A549 (cell line): ENCODE results near the gene TGFBR3. TPM values are rescaled to one million over a fixed set of nuclear protein-coding genes. Genes with fewer than 3 reads are reported as not detected.

Experiments used
- ATAC-seq, 2 experiments: fragments of 200-7000 bp in 1 of 2; fragments of >200 bp in 1 of 2; cut with Nextera tagmentation in 1 of 2; cut with Tn5 transposase in 1 of 2; 3 replicates each; pipeline versions ENCODE4 v1.8.0 to v1.9.1; 2018 to 2020; ENCODE audit warnings: mild to moderate bottlenecking in 1 of 2, moderate library complexity in 1 of 2
- CTCF ChIA-PET: fragments of 300-600 bp; sonication (Branson Sonifier 250); formaldehyde crosslinking; extraction: SDS; loops from one replicate; lab custom pipeline; 2021; ENCODE audit warnings: antibody characterized with exemption, inconsistent platforms; lab: Yijun Ruan, JAX
- POLR2A ChIA-PET: fragments of 350-600 bp; formaldehyde crosslinking; extraction: SDS; loops from one replicate; lab custom pipeline; 2021; ENCODE audit warnings: antibody characterized with exemption, inconsistent platforms; lab: Yijun Ruan, JAX
- DNase-seq, 2 experiments: peaks; one replicate each; pipeline versions ENCODE4 v3.0.0 to v3.0.0-alpha.2; 2011 to 2016; ENCODE audit warnings: low read depth in 1 of 2, low spot score in 1 of 2
- FAIRE-seq: peaks from 2 replicates; lab custom pipeline; 2011; peaks lifted over from hg19 to GRCh38; lab: Jason Lieb, UNC
- H3K27ac ChIP-seq, 2 experiments: fragments of >200 bp; sonication (Bioruptor Twin); formaldehyde crosslinking; 3 replicates each; pipeline ENCODE4 v1.5.1; 2016 to 2017
- H3K4me1 ChIP-seq: fragments of >200 bp; sonication (Bioruptor Twin); formaldehyde crosslinking; 3 replicates; pipeline ENCODE4 v1.6.1; 2016
- H3K4me2 ChIP-seq: fragments of >200 bp; sonication (Bioruptor Twin); formaldehyde crosslinking; 3 replicates; pipeline ENCODE4 v1.6.1; 2016
- H3K4me3 ChIP-seq: fragments of >200 bp; sonication (Bioruptor Twin); formaldehyde crosslinking; 3 replicates; pipeline ENCODE4 v1.5.1; 2016
- H3K9me3 ChIP-seq: fragments of >200 bp; sonication (Bioruptor Twin); formaldehyde crosslinking; 3 replicates; pipeline ENCODE4 v1.6.1; 2016
- BHLHE40 ChIP-seq: IDR thresholded peaks from 2 replicates; pipeline ENCODE4 v1.6.1; 2012; ENCODE audit warnings: low read depth, low read length, inconsistent platforms
- CBX2 ChIP-seq: fragments of 200-600 bp; sonication (generic); IDR thresholded peaks from 2 replicates; pipeline ENCODE4 v1.6.1; 2016; ENCODE audit warnings: low read depth, mild to moderate bottlenecking, borderline replicate concordance
- CHD4 ChIP-seq: fragments of 200-600 bp; sonication (generic); IDR thresholded peaks from 2 replicates; pipeline ENCODE4 v1.6.1; 2016; ENCODE audit warnings: antibody characterized with exemption, mild to moderate bottlenecking, borderline replicate concordance
- CTCF ChIP-seq: fragments of >200 bp; sonication (Bioruptor Twin); formaldehyde crosslinking; IDR thresholded peaks from 3 replicates; pipeline ENCODE4 v1.5.1; 2016
- EHF ChIP-seq: fragments of 250-450 bp; sonication (Bioruptor Pico); IDR thresholded peaks from 2 replicates; pipeline ENCODE4 v1.5.0; 2020; ENCODE audit warnings: mild to moderate bottlenecking
- EP300 ChIP-seq, 2 experiments: fragments of >200 bp; sonication (Bioruptor Twin); formaldehyde crosslinking; IDR thresholded peaks; 2 replicates in 1 of 2; 3 replicates in 1 of 2; pipeline ENCODE4 v1.6.1; 2016 to 2017
- ESRRA ChIP-seq: fragments of 150-350 bp; IDR thresholded peaks from 2 replicates; pipeline ENCODE4 v1.6.1; 2014; ENCODE audit warnings: mild to moderate bottlenecking, low read length, borderline replicate concordance
- FOSL2 ChIP-seq, 2 experiments: fragments of 450-650 bp in 1 of 2; fragments of >200 bp in 1 of 2; sonication (Bioruptor Twin) in 1 of 2; formaldehyde crosslinking; IDR thresholded peaks; 2 replicates each; pipeline versions ENCODE4 v1.5.0 to v1.6.1; 2016 to 2020; ENCODE audit warnings: mild to moderate bottlenecking in 1 of 2, moderate library complexity in 1 of 2
- FOXS1 ChIP-seq: fragments of 250-450 bp; sonication (Bioruptor Pico); IDR thresholded peaks from 2 replicates; pipeline ENCODE4 v1.5.0; 2020; ENCODE audit warnings: mild to moderate bottlenecking, moderate library complexity
- HOXA7 ChIP-seq: fragments of 250-450 bp; sonication (Bioruptor Pico); IDR thresholded peaks from 2 replicates; pipeline ENCODE4 v1.5.0; 2020; ENCODE audit warnings: mild to moderate bottlenecking, moderate library complexity
- JUN ChIP-seq, 2 experiments: fragments of >200 bp; sonication (Bioruptor Twin); formaldehyde crosslinking; IDR thresholded peaks; 2 replicates in 1 of 2; 3 replicates in 1 of 2; pipeline ENCODE4 v1.6.1; 2016 to 2017
- KDM5A ChIP-seq: fragments of 200-600 bp; sonication (generic); IDR thresholded peaks from 2 replicates; pipeline ENCODE4 v1.6.1; 2016; ENCODE audit warnings: antibody characterized with exemption, mild to moderate bottlenecking
- NPAS2 ChIP-seq: fragments of 250-450 bp; sonication (Bioruptor Pico); IDR thresholded peaks from 2 replicates; pipeline ENCODE4 v1.8.0; 2022; ENCODE audit warnings: mild to moderate bottlenecking, moderate library complexity, borderline replicate concordance
- NR3C1 ChIP-seq: fragments of >200 bp; sonication (Bioruptor Twin); formaldehyde crosslinking; IDR thresholded peaks from 3 replicates; pipeline ENCODE4 v1.6.1; 2017
- PHF8 ChIP-seq: fragments of 200-600 bp; sonication (generic); IDR thresholded peaks from 2 replicates; pipeline ENCODE4 v1.6.1; 2016; ENCODE audit warnings: low read depth, mild to moderate bottlenecking, antibody characterized with exemption, moderate library complexity, borderline replicate concordance
- POLR2A ChIP-seq: IDR thresholded peaks from 2 replicates; pipeline ENCODE4 v1.6.1; 2012; ENCODE audit warnings: mild to moderate bottlenecking, low read length
- RAD21 ChIP-seq, 2 experiments: fragments of >200 bp in 1 of 2; sonication (Bioruptor Twin) in 1 of 2; formaldehyde crosslinking in 1 of 2; IDR thresholded peaks in 1 of 2; conservative IDR thresholded peaks in 1 of 2; 2 replicates in 1 of 2; 3 replicates in 1 of 2; pipeline ENCODE4 v1.6.1; 2012 to 2018; ENCODE audit warnings: inconsistent platforms in 1 of 2
- RARB ChIP-seq: fragments of 250-450 bp; sonication (Bioruptor Pico); IDR thresholded peaks from 2 replicates; pipeline ENCODE4 v1.8.0; 2021; ENCODE audit warnings: mild to moderate bottlenecking, moderate library complexity
- TP53 ChIP-seq: fragments of 250-450 bp; sonication (Bioruptor Pico); IDR thresholded peaks from 2 replicates; pipeline ENCODE4 v1.5.0; 2021; ENCODE audit warnings: mild to moderate bottlenecking, moderate library complexity
- USF2 ChIP-seq: fragments of 450-650 bp; IDR thresholded peaks from 2 replicates; pipeline ENCODE4 v1.6.1; 2014; ENCODE audit warnings: antibody characterized with exemption
- ZC3H11A ChIP-seq: fragments of 450-650 bp; IDR thresholded peaks from 2 replicates; pipeline ENCODE4 v1.6.1; 2014; ENCODE audit warnings: antibody characterized with exemption, mild to moderate bottlenecking
- ZNF302 ChIP-seq: fragments of 250-450 bp; sonication (Bioruptor Pico); IDR thresholded peaks from 2 replicates; pipeline ENCODE4 v1.9.0; 2021; ENCODE audit warnings: inconsistent platforms, mild to moderate bottlenecking, moderate library complexity
- ZSCAN20 ChIP-seq: fragments of 250-450 bp; sonication (Bioruptor Pico); IDR thresholded peaks from 2 replicates; pipeline ENCODE4 v1.8.0; 2022; ENCODE audit warnings: mild to moderate bottlenecking, moderate library complexity
- WGBS: methylation state at CpG from one replicate; pipeline ENCODE4 v1.1.6; 2017; ENCODE audit errors: missing lambda C conversion rate; 5-methylcytosine and 5-hydroxymethylcytosine counted together
- polyA plus RNA-seq, 4 experiments: library from polyadenylated mRNA; depleted of rRNA in 3 of 4; stranded (reverse); fragments of >200 nt; fragmentation: RNase III in 1 of 4; extraction: RNeasy Plus Mini Kit Qiagen cat#74134 plus additional on column Dnase treatment in 1 of 4; gene quantifications; 2 replicates in 3 of 4; 3 replicates in 1 of 4; pipeline ENCODE4 v1.2.3, GENCODE V29; 2011 to 2017
- TF ChIP-seq, protein P1 (sequence below): fragments of >200 bp; sonication (Bioruptor Twin); formaldehyde crosslinking; IDR thresholded peaks from 3 replicates; pipeline ENCODE4 v1.6.1; 2016

The TGFBR3 gene
- polyA plus RNA-seq, 2 of the 4 experiments (the other 2 are of a cell fraction): 5.0 to 8.9 TPM

DNA sequence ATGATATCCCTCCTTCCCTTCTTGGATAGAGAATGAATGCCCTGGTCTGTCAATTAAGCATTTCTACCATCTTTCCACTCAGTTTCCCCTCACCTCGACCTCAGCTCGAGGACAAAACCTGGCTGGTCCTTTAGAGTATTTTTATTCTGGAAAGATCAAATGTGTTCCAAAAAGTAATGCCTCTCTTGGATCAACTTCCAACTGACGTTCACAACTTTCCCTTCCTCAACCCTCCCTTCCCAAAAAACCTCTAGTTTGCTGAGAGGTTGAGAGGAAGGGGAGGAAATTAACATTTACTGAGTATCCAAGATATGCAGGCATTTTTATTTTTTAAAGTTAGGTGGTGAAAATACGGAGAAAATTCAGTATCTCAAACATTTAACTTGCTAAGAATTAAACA lies 182.9 kb downstream of the TGFBR3 start:
- 39% methylated on average over 4 of the region's 4 CpGs for WGBS
- H3K4me2 ChIP-seq: no peak overlapping the region
- peaks cover 10% of the 10 kb centered on the region for H3K4me1 ChIP-seq
- TF ChIP-seq FOSL2 (IDR thresholded peaks at IDR 0.05): no peak
- TF ChIP-seq FOSL2 (CRISPR knock-in tag; IDR thresholded peaks at IDR 0.05): no peak
- TF ChIP-seq ZSCAN20 (CRISPR knock-in tag): no peak
- TF ChIP-seq, all 56 proteins: peak for 0
- no peak for ATAC-seq
- ChIA-PET POLR2A (no interaction called here), CTCF (no interaction called here)
- no peak for DNase-seq
- H3K9me3 ChIP-seq: no peaks in the 10 kb centered on the region
- H3K4me3 ChIP-seq: no peak overlapping the region
- no peak for FAIRE-seq
- no peak overlapping the region for H3K27ac ChIP-seq

DNA sequence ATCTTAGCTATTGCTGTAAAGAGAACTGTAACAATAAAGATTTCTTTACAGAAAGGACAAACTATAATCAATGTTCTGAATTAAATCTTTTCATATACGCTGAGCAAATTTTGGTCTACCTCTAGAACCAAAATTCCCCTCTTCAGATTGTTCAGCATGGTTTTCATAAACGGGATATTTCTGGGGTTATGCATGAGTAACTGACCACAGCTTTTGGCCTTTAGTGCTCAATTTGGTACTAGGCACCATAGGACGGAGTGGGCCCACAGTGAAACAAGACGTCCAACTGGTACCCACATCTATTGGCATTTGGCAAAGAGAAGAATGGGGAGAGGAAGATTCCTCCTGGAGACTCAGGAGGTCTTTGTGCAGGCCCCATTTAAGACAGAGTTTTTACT lies 184.5 kb downstream of the TGFBR3 start:
- Histone ChIP-seq H3K4me2 (no peak overlapping the region), H3K4me1 (peaks cover 10% of the 10 kb centered on the region), H3K9me3 (no peaks in the 10 kb centered on the region), H3K4me3 (no peak overlapping the region), H3K27ac (no peak overlapping the region)
- FAIRE-seq (no peak), DNase-seq (no peak), ATAC-seq (no peak)
- TF ChIP-seq ZNF302 (no peak), HOXA7 (CRISPR knock-in tag) (no peak), KDM5A (no peak), NPAS2 (CRISPR knock-in tag) (no peak), TP53 (CRISPR knock-in tag) (no peak), RARB (CRISPR knock-in tag) (no peak), CBX2 (no peak), NR3C1 (no peak), RAD21 (conservative IDR thresholded peaks at IDR 0.05 in 1 of 2, IDR thresholded peaks at IDR 0.05 in 1 of 2) (no peak), CTCF (no peak), EP300 (IDR thresholded peaks at IDR 0.05) (no peak)
- WGBS: 66% methylated on average over 4 of the region's 4 CpGs
- ChIA-PET CTCF (no interaction called here), POLR2A (no interaction called here)

GRCh38 chr1:91700771-91701471 lies 185.0 kb downstream of the TGFBR3 start:
- ChIA-PET CTCF (interaction anchor here (1.1 kb wide), 1 partner anchor 124 kb away, joined by 3 read pairs; no protein-coding TSS in a partner anchor), POLR2A (no interaction called here)
- Histone ChIP-seq H3K4me2 (no peak overlapping the region), H3K27ac (no peak overlapping the region), H3K4me3 (no peak overlapping the region), H3K4me1 (peaks cover 10% of the 10 kb centered on the region), H3K9me3 (no peaks in the 10 kb centered on the region)
- no peak for FAIRE-seq
- no peak for DNase-seq
- WGBS: 88% methylated on average over 8 of the region's 8 CpGs
- no peak for ATAC-seq
- TF ChIP-seq ESRRA: no peak
- no peak for TF ChIP-seq JUN (IDR thresholded peaks at IDR 0.05)
- no peak for TF ChIP-seq CHD4
- no peak for TF ChIP-seq POLR2A
- TF ChIP-seq, protein P1, sequence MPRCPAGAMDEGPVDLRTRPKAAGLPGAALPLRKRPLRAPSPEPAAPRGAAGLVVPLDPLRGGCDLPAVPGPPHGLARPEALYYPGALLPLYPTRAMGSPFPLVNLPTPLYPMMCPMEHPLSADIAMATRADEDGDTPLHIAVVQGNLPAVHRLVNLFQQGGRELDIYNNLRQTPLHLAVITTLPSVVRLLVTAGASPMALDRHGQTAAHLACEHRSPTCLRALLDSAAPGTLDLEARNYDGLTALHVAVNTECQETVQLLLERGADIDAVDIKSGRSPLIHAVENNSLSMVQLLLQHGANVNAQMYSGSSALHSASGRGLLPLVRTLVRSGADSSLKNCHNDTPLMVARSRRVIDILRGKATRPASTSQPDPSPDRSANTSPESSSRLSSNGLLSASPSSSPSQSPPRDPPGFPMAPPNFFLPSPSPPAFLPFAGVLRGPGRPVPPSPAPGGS: no peak
- TF ChIP-seq EHF (CRISPR knock-in tag): no peak
- TF ChIP-seq USF2: no peak
- no peak for TF ChIP-seq ZC3H11A
- TF ChIP-seq BHLHE40: no peak
- TF ChIP-seq PHF8: no peak
- no peak for TF ChIP-seq FOXS1
